Measurements from ENCODE around the gene TRPM2. TPM values are rescaled to one million over a fixed set of nuclear protein-coding genes. Genes with fewer than 3 reads are reported as not detected.

The TRPM2 gene
- total and polyA plus RNA-seq, 2 of the 8 experiments (the other 6 are each of a cell fraction or from before 2014, with no cell fraction given): 0.27 to 0.28 TPM

GRCh38 chr21:44459712-44460440 is 106.5 kb downstream of the TRPM2 start:
- no peak overlapping the region for H2AK5ac ChIP-seq (ENCODE audit: low read depth, low read length)
- H3K4me1 ChIP-seq (replicated peaks in 1 of 4; ENCODE audit: control insufficient read depth in 3 of 4, insufficient read depth in 4 of 4, low read length in 3 of 4): peaks cover 0 to 3% (median 2%) of the 10 kb centered on the region in 4 experiments; a peak in 2 of 7 replicates
- H3K9me3 ChIP-seq (ENCODE audit: insufficient read depth in 2 of 2, low read depth in 1 of 2, low read length in 1 of 2): no peaks in the 10 kb centered on the region
- no peak overlapping the region for H4K91ac ChIP-seq (replicated peaks; ENCODE audit: insufficient read length, low read length)
- ChIA-PET CTCF (ENCODE audit: partially characterized antibody) (interaction anchor here (0.5 to 1.1 kb wide), 2 partner anchors 14 to 20 kb away, joined by 3 to 4 read pairs; no protein-coding TSS in a partner anchor), POLR2A (ENCODE audit: partially characterized antibody) (no interaction called here)
- H4K8ac ChIP-seq (ENCODE audit: extremely low read depth, insufficient read depth, low read length): no peak overlapping the region
- H3K18ac ChIP-seq (ENCODE audit: extremely low read depth, low read length): no peak overlapping the region
- H2BK20ac ChIP-seq (ENCODE audit: low read length): no peak overlapping the region
- H3K4ac ChIP-seq (replicated peaks; ENCODE audit: insufficient read length, low read depth, low read length): no peak overlapping the region
- no peaks in the 10 kb centered on the region for H3K79me2 ChIP-seq (ENCODE audit: control insufficient read depth in 1 of 2, insufficient read depth in 2 of 2, low read length in 2 of 2)
- H3K4me2 ChIP-seq (ENCODE audit: insufficient read depth in 1 of 2, low read depth in 2 of 2, low read length in 2 of 2): no peak overlapping the region
- H3K56ac ChIP-seq (replicated peaks; ENCODE audit: insufficient read length, low read depth, low read length): no peak overlapping the region
- DNase-seq (ENCODE audit: low read depth in 1 of 2, low spot score in 2 of 2) (no peak), FAIRE-seq (no peak)
- no peak overlapping the region for H4K5ac ChIP-seq (ENCODE audit: insufficient read length, low read depth, low read length)
- H2BK120ac ChIP-seq (replicated peaks; ENCODE audit: low read depth, low read length): no peak overlapping the region
- no peak overlapping the region for H3K9ac ChIP-seq (replicated peaks in 1 of 4; ENCODE audit: extremely low read depth in 1 of 4, low read depth in 3 of 4, low read length in 3 of 4)
- H3K27ac ChIP-seq (ENCODE audit: low read depth, low read length): no peak overlapping the region
- H3K23me2 ChIP-seq (ENCODE audit: low read depth, low read length): peaks cover 3% of the 10 kb centered on the region; the same call in 1 of the 2 replicates
- no peak overlapping the region for H2BK5ac ChIP-seq (ENCODE audit: low read depth, low read length)
- 90% methylated on average over 10 of the region's 14 CpGs; no CpG with 5 or more reads in 1 of the 2 experiments for WGBS, 2 experiments (ENCODE audit: extremely low coverage in 1 of 2, insufficient coverage in 1 of 2, insufficient read length in 1 of 2, insufficient replicate concordance in 2 of 2, low coverage in 1 of 2, low lambda C conversion rate in 2 of 2, missing lambda C conversion rate in 1 of 2)
- no peak overlapping the region for H2BK15ac ChIP-seq (ENCODE audit: low read length)
- H3K4me3 ChIP-seq (ENCODE audit: extremely low read depth in 1 of 4, insufficient read depth in 2 of 4, low read depth in 3 of 4, low read length in 4 of 4): no peak overlapping the region
- peaks cover 0 to 6% of the 10 kb centered on the region in 2 experiments for H4K20me1 ChIP-seq (replicated peaks in 1 of 2; ENCODE audit: control insufficient read depth in 1 of 2, insufficient read depth in 2 of 2, low read length in 2 of 2)
- no peak for TF ChIP-seq SIX5 (IDR thresholded peaks at IDR 0.05; ENCODE audit: low read depth, low read length)
- TF ChIP-seq HDAC6 (IDR thresholded peaks at IDR 0.05; ENCODE audit: low read depth, low read length): no peak
- TF ChIP-seq TCF12 (IDR thresholded peaks at IDR 0.05; ENCODE audit: low read depth, low read length): no peak
- TF ChIP-seq SAP30 (IDR thresholded peaks at IDR 0.05; ENCODE audit: insufficient read depth, insufficient replicate concordance, low read length): no peak
- no peak for TF ChIP-seq JUN (IDR thresholded peaks at IDR 0.05; ENCODE audit: low read depth, low read length)
- no peak for TF ChIP-seq TAF7 (optimal IDR thresholded peaks at IDR 0.05; ENCODE audit: borderline replicate concordance, low read depth, low read length)
- no peak for TF ChIP-seq ZNF274 (IDR thresholded peaks at IDR 0.05; ENCODE audit: borderline replicate concordance, extremely low read depth, low read length)
- no peak for TF ChIP-seq MAFK (IDR thresholded peaks at IDR 0.05; ENCODE audit: low read depth, low read length)
- TF ChIP-seq SIN3A (conservative IDR thresholded peaks at IDR 0.05 in 1 of 2, IDR thresholded peaks at IDR 0.05 in 1 of 2; ENCODE audit: low read depth in 1 of 2, low read length in 2 of 2): no peak
- no peaks in the 10 kb centered on the region for H3K79me1 ChIP-seq (ENCODE audit: low read depth, low read length)
- no peak overlapping the region for H3K14ac ChIP-seq (ENCODE audit: insufficient read length)
- no peak overlapping the region for H2AFZ ChIP-seq (ENCODE audit: low read length)
- H2BK12ac ChIP-seq (ENCODE audit: low read depth, low read length): no peak overlapping the region
- no peaks in the 10 kb centered on the region for H3K36me3 ChIP-seq (ENCODE audit: control insufficient read depth in 2 of 4, insufficient read depth in 4 of 4, low read length in 3 of 4)
- H3K23ac ChIP-seq (ENCODE audit: insufficient read length): no peak overlapping the region
- H3K27me3 ChIP-seq (replicated peaks in 1 of 4; ENCODE audit: control insufficient read depth in 3 of 4, extremely low read depth in 1 of 4, insufficient read depth in 3 of 4, low read length in 3 of 4): peaks cover 0 to 11% (median 4%) of the 10 kb centered on the region in 4 experiments; a peak in 4 of 7 replicates

All from H1 (cell line).